ENCODE results near the gene DDX19B. TPM values are rescaled to one million over a fixed set of nuclear protein-coding genes. Genes with fewer than 3 reads are reported as not detected.
"Not testable (repeated sequence)": the region's sequence is repeated elsewhere in the genome, so short reads cannot be mapped to it uniquely, and the experiment has no call there.

DDX19B gene
- 39.7 and 53.4 TPM in 2 replicates for polyA plus RNA-seq (2014; cell fraction: cytosol; rRNA removed)
- 19.8 and 44.4 TPM in 2 replicates for polyA plus RNA-seq (2014; cell fraction: nucleus; rRNA removed)

- DNase-seq (ENCODE audit: low spot score) = peak; percentile 67
Measured at GRCh38 chr16:70298988-70299938, at the start of gene DDX19B. Gene DDX19B, plus strand, starts transcription at chr16:70299186. Its CDS starts 112 bp downstream, at chr16:70299298.

DNA sequence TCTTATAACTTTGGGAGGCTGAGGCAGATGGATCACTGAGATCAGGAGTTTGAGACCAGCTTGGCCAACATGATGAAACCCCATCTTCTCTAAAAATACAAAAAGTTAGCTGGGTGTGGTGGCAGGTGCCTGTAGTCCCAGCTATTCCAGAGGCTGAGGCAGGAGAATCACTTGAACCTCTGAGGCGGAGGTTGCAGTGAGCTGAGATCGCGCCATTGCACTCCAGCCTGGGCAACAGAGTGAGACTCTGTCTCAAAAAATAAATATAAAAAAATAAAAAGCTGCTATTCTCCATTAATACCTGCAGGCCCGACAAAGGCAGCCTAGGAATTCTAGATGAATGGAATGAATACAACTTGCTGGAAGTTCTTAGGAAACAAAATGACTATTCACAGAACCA, 49.3 kb upstream of the DDX19B start:
- not testable (repeated sequence) for DNase-seq (ENCODE audit: low spot score)

DNA sequence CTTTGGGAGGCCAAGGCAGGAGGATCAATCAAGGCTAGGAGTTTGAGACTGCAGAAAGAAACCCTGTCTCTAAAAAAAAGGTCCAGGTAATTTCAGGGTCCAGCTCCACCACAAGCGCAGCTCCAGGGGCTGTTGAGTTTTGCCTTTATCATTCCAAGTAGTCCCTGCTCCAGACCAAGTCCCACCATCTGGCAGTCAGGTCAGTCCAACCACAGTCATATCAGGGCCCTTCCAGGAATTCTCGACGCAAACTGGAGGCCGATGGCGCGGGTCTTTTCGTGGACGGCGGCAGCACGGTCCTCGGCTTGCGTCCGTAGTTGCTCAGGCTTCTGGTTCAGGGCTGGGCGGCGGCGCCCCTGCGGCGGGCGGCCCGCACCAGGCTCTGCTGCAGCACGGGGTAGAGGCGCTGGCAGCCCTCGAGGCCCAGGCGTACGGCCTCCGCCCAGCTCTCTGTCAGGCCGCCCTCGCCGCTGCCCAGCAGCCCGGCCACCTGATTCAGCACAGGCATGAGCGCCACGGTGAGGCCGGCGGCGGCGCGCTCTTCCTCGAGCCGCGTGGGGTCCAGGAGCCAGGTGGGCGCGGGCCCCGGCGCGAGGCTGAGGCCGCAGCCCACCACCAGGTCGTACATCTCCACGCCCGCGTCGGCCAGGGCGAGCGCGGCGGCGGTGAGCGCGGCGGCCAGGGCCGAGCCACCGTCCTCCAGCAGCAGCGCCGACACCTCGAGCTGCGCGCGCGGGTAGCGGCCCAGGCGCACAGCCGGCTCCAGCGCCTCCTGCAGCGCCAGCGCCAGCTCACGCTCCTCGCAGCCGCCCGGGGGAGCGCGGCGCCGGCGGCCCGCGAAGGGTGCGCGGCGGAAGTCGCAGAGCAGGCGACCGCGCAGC, 48.0 kb upstream of the DDX19B start:
- peak; percentile 31 for DNase-seq (ENCODE audit: low spot score)

DNA sequence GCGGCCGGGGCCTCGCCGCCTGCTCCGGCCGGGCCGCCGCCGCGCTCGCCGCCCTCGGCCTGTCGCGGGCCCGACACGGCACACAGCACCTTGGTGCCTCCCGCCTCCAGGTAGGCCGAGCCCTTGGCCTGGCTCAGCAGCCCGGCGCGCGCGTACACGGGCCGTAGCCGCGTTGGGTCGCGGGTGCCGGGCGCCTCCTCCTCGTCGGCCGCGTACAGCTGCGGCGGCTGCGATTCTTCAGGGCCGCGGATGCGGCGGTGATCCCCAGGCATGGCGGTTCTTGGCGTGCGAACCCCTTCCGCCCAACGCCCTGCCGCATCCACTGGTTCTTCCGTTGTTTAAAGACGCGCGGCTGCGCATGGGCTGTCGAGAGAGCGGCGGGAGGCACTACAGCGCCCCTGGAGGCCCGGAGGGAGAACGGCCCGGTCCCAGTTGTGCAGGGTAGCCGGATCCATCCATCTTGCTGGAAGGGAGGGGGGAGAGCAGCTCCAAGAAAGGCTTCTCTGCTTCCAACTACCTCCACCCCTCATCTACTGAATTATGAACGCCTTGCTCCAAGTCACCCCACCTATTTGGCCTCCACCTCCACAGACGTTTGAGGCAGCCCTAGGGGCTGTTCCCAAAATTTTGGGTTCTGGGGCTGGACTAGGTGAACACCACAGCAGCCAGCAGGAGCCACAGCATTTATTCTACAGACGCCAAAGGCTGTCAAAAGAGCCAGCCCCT, 47.2 kb upstream of the DDX19B start, which contains the start of gene EXOSC6:
Gene EXOSC6, minus strand, starts transcription at position 312 of the 726 bp plus-strand sequence. Its CDS starts 40 bp downstream, at position 272.
- peak; percentile 94 for DNase-seq (ENCODE audit: low spot score)

GRCh38 chr16:70252355-70252988, 46.5 kb upstream of the DDX19B start:
- peak; percentile 32 for DNase-seq (ENCODE audit: low spot score)

- DNase-seq (ENCODE audit: low spot score) = peak; percentile 38
Measured at GRCh38 chr16:70253291-70254106, 45.5 kb upstream of the DDX19B start.

DNA sequence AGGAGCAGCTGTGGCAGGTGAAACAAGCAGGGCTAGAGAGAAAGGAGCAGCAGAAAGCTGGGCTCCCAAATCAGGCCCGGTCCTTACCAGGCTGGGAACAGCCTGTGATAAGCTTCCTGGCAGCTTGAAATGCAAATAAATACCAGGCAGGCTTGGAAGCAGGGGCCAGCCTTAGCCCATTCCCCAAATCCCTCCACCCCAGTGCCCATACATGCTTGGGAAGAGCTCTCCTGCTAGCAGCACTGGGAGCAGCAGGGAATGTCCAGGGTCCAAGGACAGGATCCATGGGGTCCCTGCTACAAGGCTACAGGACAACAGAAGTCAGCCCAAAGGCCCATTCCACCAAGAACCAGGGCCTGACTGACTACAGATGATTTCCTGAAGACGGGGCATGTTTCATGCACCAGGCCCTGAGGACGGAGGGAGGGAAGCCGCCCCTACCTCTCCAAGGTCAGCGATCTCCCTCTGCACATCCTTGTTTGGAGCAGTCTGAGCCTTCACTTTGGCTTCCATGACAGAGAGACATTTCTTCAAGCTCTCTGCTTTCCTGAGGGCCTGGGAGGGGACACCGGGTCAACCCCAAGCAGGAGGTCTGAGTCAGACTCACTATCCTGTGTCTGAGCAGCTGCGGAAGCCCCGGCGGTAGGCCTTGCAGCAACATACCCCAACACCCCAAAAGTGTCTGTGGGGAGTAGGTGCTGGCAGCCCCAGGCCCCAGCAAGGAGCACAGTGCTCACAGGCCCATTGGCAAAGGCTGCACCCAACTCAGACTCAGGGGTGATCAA, 44.6 kb upstream of the DDX19B start:
- no peak for DNase-seq (ENCODE audit: low spot score)

GRCh38 chr16:70254965-70255286, 44.1 kb upstream of the DDX19B start:
- DNase-seq (ENCODE audit: low spot score) = no peak

DNA sequence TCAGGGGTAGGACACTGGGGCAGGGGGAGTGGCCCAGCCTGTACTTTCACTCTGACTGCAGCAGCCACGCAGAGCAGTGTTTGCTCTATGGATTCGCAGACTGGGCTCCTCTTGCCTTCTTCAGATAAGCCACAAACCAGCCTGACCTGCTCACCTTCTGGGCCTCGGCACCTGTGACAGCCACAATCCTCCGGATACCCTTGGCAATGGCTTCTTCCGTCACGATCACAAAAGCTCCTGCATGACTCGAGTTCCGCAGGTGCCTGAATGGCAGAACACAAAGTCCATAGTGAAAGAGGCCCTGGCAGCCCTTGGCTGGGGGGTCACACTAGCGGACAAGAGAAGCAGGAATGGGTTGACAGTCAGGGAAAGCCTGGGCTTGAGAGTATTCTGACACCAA, 43.4 kb upstream of the DDX19B start:
- DNase-seq (ENCODE audit: low spot score) = no peak

DNA sequence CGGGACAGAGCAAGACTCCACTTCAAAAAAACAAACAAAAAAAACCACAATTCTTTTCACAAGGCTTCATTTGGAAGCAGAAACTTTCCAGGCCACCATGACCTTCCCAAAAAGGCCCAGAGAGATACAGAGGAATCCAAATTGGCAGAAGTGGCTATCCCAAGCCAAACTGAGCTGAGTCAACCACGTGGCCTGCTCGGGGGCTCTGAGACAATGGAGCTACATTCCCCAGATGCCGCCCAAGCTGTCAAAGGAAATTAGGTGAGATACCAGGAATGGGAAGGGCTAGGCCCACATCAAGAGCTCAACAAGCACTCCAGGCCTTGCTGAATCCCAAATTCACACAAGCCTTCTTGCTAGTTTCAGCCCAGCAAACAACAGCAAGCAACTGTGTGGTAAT, 41.6 kb upstream of the DDX19B start:
- no peak for DNase-seq (ENCODE audit: low spot score)

DNA sequence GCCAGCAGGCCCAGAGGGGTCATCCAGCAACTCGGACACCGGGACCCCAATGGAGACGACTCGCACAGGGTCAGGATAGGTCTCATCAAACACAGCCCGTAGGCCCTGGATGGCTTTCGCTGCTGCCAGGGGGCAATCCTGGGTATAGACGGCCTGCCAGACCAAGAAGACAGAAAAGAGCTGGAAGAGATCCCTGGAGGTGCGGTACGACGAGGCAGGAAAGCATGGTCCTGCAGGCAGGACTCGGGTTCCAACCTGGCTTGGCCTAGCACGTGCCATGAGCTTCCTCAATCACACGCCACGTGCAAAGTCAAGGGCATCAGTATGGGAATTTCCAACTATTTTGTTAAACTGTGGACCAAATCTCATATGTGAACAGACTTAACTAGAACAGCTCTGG, 40.9 kb upstream of the DDX19B start:
- no peak for DNase-seq (ENCODE audit: low spot score)

DNA sequence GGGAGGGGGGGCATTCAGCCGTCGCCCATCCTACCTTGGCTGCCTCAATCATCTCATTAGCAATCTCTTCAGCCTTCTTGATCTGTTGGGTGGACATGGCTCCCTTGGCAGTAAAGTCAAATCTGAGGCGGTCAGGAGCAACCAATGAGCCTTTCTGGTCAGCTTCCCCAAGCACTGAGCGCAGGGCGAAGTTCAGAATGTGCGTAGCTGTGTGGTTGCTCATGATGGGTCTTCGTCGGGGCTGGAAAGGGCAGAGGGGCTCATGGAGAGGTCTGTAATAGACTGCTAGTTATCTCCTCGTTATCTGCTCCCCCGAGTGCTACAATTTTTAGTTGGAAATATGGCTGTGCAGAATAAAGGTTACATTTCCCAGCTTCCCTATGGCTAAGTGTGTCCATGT, 40.0 kb upstream of the DDX19B start:
- DNase-seq (ENCODE audit: low spot score) = no peak

DNA sequence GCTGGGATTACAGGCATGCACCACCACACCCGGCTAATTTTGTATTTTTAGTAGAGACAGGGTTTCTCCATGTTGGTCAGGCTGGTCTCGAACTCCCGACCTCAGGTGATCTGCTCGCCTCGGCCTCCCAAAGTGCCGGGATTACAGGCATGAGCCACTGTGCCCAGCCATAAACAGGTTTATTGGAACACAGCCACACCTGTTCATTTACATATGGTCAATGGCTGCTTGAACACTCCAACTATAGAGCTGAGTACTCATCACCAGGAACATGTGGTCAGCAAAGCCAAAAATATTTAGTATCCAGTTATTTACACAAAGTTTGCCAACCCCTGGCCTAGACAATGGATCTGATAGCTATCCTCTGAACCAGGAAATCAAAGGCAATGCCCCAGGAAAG, 39.1 kb upstream of the DDX19B start:
- not testable (repeated sequence) for DNase-seq (ENCODE audit: low spot score)

DNA sequence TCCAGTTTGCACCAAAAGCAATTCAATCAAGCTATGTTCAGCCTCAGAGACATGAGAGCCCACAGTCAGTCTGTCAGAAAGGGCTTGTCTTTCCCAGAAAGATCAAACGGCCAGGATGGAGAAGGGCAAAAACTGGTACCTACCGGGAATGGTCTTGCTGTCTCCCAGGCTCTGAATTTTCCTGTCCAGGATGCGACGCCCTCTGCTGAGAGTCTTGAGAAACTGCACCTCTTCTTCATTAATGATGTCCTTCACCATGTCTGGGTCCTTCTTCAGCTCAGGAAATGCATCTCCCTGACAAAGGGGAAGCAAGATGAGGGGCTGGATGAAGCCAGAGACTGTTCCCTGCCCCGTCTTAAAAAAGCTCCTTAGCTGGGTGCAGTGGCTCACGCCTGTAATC, 31.5 kb upstream of the DDX19B start:
- DNase-seq (ENCODE audit: low spot score) = peak; percentile 45

DNA sequence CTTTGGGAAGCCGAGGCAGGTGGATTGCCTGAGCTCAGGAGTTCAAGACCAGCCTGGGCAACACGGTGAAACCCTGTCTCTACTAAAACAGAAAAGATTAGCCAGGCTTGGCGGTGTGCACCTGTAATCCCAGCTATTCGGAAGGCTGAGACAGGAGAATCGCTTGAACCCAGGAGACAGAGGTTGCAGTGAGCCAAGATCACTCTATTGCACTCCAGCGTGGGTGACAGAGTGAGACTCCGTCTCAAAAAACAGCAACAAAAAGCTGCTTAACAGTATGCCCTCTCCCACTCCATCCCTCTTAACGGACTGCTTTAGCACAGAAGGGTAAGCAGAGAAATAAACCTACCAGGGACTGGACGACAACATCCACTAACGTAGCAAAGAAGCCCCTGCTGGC, 31.1 kb upstream of the DDX19B start:
- DNase-seq (ENCODE audit: low spot score) = not testable (repeated sequence)

DNA sequence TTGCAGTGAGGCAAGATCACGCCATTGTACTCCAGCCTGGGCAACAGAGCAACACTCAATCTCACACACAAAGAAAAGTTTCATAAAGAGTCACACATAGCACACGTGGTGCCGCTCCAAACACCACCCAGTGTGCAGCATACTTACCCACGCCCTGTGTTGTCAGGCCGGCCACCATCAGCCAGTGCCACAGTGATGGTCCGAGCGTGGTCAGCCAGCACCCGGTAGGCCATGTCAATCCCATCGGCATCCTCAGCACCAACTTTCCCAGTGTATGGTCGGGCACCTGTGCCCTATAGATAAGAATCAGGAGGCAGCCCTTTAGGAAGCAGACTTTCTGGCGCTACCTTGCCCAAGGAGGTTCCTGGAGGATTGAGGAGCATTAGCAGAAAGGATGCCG, 29.5 kb upstream of the DDX19B start:
- DNase-seq (ENCODE audit: low spot score) = no peak

- DNase-seq (ENCODE audit: low spot score) = no peak
Measured at GRCh38 chr16:70270176-70270575, 28.8 kb upstream of the DDX19B start.

- no peak for DNase-seq (ENCODE audit: low spot score)
Measured at GRCh38 chr16:70271696-70272095, 27.3 kb upstream of the DDX19B start.

DNA sequence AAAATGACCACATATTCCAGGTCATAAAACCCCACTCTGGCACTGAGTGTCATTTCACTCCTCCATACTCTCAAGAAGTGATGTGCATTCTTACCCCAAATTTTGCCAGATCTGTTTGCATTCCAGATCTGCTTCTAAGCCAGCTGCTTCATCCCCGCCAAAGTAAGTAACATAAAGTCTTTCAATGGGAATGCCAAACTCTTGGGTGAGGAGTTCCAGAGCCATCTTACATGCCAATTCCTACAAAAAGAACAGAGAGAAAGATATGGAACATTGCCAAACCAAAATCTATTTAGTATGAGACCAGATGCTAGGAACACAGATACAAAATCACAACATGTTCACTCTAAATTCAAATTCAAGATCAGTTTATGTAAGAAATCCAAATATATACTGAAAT, 22.6 kb upstream of the DDX19B start:
- DNase-seq (ENCODE audit: low spot score) = no peak
